NCI-H774 (cell line): ENCODE results near the gene ATPAF1.
A peak's percentile ranks its signal among the peaks of the same experiment; 100 is the strongest.

Experiments used
- DNase-seq: peaks from one replicate; lab custom pipeline; 2025; lab: John Stamatoyannopoulos, UW

Gene ATPAF1

GRCh38 chr1:46616277-46617107, 51.7 kb downstream of the ATPAF1 start, which contains the start of gene MOB3C:
MOB3C (minus strand) TSS chr1:46616811; CDS start chr1:46613321, 3,490 bp downstream.
- peak; percentile 68 for DNase-seq

GRCh38 chr1:46615735-46616134, 52.4 kb downstream of the ATPAF1 start:
- DNase-seq: no peak

GRCh38 chr1:46615088-46615487, 53.1 kb downstream of the ATPAF1 start:
- no peak for DNase-seq

GRCh38 chr1:46614604-46614984, 53.6 kb downstream of the ATPAF1 start:
- DNase-seq: no peak

GRCh38 chr1:46613661-46614603, 54.2 kb downstream of the ATPAF1 start:
- DNase-seq: no peak

GRCh38 chr1:46612937-46613660, 55.1 kb downstream of the ATPAF1 start:
- no peak for DNase-seq

GRCh38 chr1:46611691-46612221, 56.4 kb downstream of the ATPAF1 start:
- DNase-seq: no peak

- no peak for DNase-seq
These were observed 60.6 kb downstream of the ATPAF1 start for GRCh38 chr1:46607345-46608130.

- DNase-seq: peak; percentile 25
These were observed 61.8 kb downstream of the ATPAF1 start for GRCh38 chr1:46606255-46606965.

GRCh38 chr1:46605232-46605631, 62.9 kb downstream of the ATPAF1 start:
- no peak for DNase-seq

- peak; percentile 99 for DNase-seq
These were observed 64.2 kb downstream of the ATPAF1 start, which contains the start of gene MKNK1 for GRCh38 chr1:46603858-46604549. MKNK1 (minus strand) TSS chr1:46604268; CDS start chr1:46583327, 20,941 bp downstream.

- no peak for DNase-seq
These were observed 64.7 kb downstream of the ATPAF1 start for GRCh38 chr1:46603481-46603857.

- DNase-seq: no peak
These were observed 66.7 kb downstream of the ATPAF1 start for GRCh38 chr1:46601257-46602007.

GRCh38 chr1:46599059-46599970, 68.8 kb downstream of the ATPAF1 start:
- DNase-seq: no peak

- no peak for DNase-seq
These were observed 71.3 kb downstream of the ATPAF1 start for GRCh38 chr1:46596846-46597245.

GRCh38 chr1:46596036-46596435, 72.1 kb downstream of the ATPAF1 start:
- DNase-seq: no peak

- DNase-seq: no peak
These were observed 73.0 kb downstream of the ATPAF1 start for GRCh38 chr1:46595127-46595526.

GRCh38 chr1:46594063-46594462, 74.1 kb downstream of the ATPAF1 start:
- DNase-seq: no peak
